Ascending aorta (tissue), 2 donors: ENCODE results near the gene ZNF831. TPM values are rescaled to one million over a fixed set of nuclear protein-coding genes. Genes with fewer than 3 reads are reported as not detected.

Experiments used
- DNase-seq, 2 donors: peaks; one replicate each; pipeline ENCODE4 v3.0.0-alpha.2; 2019; ENCODE audit warnings: low spot score in 2 of 2
- H3K27ac ChIP-seq, 2 donors: fragments of 200-600 bp; sonication (generic); one replicate each; pipeline ENCODE4 v1.5.1; 2016 to 2017; ENCODE audit warnings: mild to moderate bottlenecking in 1 of 2
- H3K27me3 ChIP-seq: fragments of 200-600 bp; sonication (generic); one replicate; pipeline ENCODE4 v1.5.1; 2017
- H3K36me3 ChIP-seq, 2 donors: fragments of 200-600 bp; sonication (generic); one replicate each; pipeline ENCODE4 v1.5.1; 2016
- H3K4me1 ChIP-seq, 2 donors: fragments of 200-600 bp; sonication (generic); one replicate each; pipeline ENCODE4 v1.5.1; 2016 to 2017; ENCODE audit warnings: mild to moderate bottlenecking in 1 of 2
- H3K4me3 ChIP-seq, 2 donors: fragments of 200-600 bp; sonication (generic); one replicate each; pipeline ENCODE4 v1.5.1; 2016 to 2017; ENCODE audit warnings: mild to moderate bottlenecking in 1 of 2
- H3K9me3 ChIP-seq, 2 donors: fragments of 200-600 bp; sonication (generic); one replicate each; pipeline ENCODE4 v1.5.1; 2016
- intact Hi-C: fragments of 100-400 bp; cut with DNase I; formaldehyde crosslinking; loops from one replicate; pipeline ENCODE4 v1.15.1; 2023
- total RNA-seq: library from RNA; depleted of rRNA; stranded (reverse); fragments of >200 nt; gene quantifications from one replicate; pipeline ENCODE4 v1.1.0, GENCODE V29; 2016
- TF ChIP-seq, protein P1 (sequence below), 3 experiments: fragments of 200-600 bp in 2 of 3; fragments of 450-650 bp in 1 of 3; sonication (generic) in 2 of 3; IDR thresholded peaks; one replicate each; pipeline ENCODE4 v1.5.1; 2016 to 2019; ENCODE audit warnings: antibody characterized with exemption in 3 of 3, mild to moderate bottlenecking in 1 of 3, moderate library complexity in 1 of 3

The ZNF831 gene
- 0.53 TPM for total RNA-seq

DNA sequence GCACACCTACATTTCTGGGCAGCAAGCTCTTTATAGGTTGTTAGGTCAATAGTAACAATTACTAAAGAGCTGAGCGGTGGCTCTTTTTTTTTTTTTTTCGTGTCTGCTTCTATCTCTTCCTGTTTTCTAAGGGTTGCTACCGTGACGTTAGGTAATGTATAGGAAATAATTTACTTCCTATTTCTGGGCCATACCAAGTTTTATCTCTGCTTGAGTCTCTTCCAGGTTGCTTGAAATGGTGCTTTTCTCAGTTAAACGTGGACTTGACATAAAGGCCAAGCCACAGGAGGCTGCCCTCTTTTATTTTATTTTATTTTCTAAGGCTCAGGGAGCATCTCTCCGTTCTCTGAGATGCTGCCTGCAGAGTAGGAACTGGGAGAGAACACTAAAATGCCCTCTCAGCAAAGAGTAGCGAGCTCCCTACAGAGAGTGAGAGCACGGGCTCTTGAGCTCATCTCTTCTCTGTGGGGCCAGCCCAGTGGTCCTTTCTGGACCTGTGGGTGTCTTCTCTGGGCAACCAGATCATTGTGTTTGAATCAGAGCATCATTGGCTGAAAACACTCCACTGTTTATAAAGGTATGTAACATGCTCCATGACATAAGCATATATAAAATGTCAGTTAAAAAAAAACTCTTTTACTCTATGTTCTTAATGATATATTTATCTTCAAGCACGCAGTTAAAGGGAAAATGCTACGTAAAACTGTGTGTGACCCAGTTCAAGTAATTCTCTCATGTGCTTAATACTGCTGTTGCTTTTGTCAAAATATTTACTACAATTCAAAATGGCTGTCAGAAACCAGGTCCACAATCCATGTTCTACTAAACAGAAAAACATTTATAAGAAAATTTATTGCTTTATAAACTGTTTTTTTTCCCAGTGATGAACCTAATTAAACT is at the start of gene ZNF831:
TSS of gene ZNF831 (plus strand) at position 191 of the 900 bp plus-strand sequence. CDS start 27,199 bp downstream, outside the sequence.
- DNase-seq: no peak
- no peaks in the 10 kb centered on the region for H3K36me3 ChIP-seq
- no peaks in the 10 kb centered on the region for H3K9me3 ChIP-seq
- TF ChIP-seq, protein P1, sequence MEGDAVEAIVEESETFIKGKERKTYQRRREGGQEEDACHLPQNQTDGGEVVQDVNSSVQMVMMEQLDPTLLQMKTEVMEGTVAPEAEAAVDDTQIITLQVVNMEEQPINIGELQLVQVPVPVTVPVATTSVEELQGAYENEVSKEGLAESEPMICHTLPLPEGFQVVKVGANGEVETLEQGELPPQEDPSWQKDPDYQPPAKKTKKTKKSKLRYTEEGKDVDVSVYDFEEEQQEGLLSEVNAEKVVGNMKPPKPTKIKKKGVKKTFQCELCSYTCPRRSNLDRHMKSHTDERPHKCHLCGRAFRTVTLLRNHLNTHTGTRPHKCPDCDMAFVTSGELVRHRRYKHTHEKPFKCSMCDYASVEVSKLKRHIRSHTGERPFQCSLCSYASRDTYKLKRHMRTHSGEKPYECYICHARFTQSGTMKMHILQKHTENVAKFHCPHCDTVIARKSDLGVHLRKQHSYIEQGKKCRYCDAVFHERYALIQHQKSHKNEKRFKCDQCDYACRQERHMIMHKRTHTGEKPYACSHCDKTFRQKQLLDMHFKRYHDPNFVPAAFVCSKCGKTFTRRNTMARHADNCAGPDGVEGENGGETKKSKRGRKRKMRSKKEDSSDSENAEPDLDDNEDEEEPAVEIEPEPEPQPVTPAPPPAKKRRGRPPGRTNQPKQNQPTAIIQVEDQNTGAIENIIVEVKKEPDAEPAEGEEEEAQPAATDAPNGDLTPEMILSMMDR (IDR thresholded peaks at IDR 0.05): no peak
- no peaks in the 10 kb centered on the region for H3K4me1 ChIP-seq
- peak within 1 kb of the TSS in 1 of 2 donors; percentile 3 for H3K4me3 ChIP-seq
- intact Hi-C loops: no loop called here
- H3K27ac ChIP-seq: no peak within 1 kb of the TSS
- no peaks in the 10 kb centered on the region for H3K27me3 ChIP-seq

DNA sequence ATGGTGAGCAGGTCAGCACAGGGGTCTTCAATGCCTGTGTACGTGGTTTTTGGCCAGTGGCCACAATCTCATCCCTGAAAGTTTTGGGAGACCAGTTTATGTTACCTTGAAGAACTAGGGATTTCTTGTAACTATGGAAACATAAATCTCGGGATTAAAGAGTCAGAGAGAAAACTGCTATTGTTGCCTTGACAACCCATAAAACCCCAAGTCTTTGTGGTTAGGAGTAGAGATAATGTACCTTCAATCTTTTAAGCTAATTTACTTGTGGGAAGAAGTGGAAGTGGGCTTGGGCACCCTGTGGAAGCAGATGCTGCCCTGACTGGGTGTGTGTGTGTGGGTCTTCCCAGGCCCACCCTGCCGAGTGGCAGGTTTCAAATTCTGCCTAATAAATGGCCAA is 46.1 kb upstream of the ZNF831 start:
- Histone ChIP-seq H3K4me3 (no peak overlapping the region), H3K27me3 (no peaks in the 10 kb centered on the region), H3K36me3 (no peaks in the 10 kb centered on the region), H3K9me3 (peaks cover 0 to 4% of the 10 kb centered on the region in 2 donors), H3K27ac (no peak overlapping the region), H3K4me1 (no peaks in the 10 kb centered on the region)
- DNase-seq: no peak
- TF ChIP-seq, protein P1 (IDR thresholded peaks at IDR 0.05): no peak
- intact Hi-C loops: no loop called here

DNA sequence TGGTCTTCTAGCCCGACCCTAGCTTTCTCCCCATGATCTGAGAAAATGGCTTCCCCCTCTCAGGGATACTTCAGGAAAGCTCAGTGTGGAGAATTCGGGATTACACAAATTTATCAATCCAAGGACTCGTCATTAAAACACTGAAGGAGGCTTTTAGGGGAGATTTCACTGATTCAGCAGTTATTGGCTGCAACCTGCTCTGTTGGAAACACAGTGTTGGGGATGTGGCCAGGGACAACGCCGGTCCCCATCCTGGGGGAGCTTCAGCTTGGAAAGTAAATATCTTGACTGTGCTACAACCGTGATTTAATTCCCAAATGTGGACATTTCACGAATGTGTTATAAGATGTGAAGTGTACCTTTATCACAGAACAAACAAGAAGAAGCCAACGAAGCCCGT is 44.8 kb upstream of the ZNF831 start:
- TF ChIP-seq, protein P1 (IDR thresholded peaks at IDR 0.05): no peak
- Histone ChIP-seq H3K9me3 (peaks cover 0 to 4% of the 10 kb centered on the region in 2 donors), H3K27ac (no peak overlapping the region), H3K4me1 (no peaks in the 10 kb centered on the region), H3K4me3 (no peak overlapping the region), H3K27me3 (no peaks in the 10 kb centered on the region), H3K36me3 (no peaks in the 10 kb centered on the region)
- no peak for DNase-seq
- intact Hi-C loops: no loop called here

DNA sequence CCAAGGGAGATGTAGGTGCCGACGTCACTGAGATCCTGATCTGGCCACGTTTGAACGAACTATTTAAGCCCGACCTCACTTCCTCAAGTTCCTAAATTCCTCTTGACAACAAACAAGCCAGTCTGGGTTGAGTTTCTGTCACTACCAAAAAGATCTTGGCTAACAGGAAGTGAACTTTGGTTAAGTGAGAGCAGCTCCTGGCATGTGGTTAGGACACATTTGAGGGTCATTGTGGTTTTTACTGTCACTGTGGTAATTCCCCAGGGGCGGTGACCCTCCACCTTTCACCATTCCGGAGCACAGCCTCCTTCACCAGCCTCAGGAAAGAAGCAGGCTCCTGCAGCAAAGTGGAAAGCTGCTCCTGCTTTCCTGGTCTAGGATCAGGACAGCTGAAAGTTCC is 43.1 kb upstream of the ZNF831 start:
- no peaks in the 10 kb centered on the region for H3K4me1 ChIP-seq
- TF ChIP-seq, protein P1 (IDR thresholded peaks at IDR 0.05): no peak
- DNase-seq: peak in 1 of 2 donors; percentile 60
- intact Hi-C loops: no loop called here
- H3K36me3 ChIP-seq: no peaks in the 10 kb centered on the region
- no peaks in the 10 kb centered on the region for H3K27me3 ChIP-seq
- H3K9me3 ChIP-seq: peaks cover 0 to 4% of the 10 kb centered on the region in 2 donors
- H3K4me3 ChIP-seq: no peak overlapping the region
- H3K27ac ChIP-seq: no peak overlapping the region

DNA sequence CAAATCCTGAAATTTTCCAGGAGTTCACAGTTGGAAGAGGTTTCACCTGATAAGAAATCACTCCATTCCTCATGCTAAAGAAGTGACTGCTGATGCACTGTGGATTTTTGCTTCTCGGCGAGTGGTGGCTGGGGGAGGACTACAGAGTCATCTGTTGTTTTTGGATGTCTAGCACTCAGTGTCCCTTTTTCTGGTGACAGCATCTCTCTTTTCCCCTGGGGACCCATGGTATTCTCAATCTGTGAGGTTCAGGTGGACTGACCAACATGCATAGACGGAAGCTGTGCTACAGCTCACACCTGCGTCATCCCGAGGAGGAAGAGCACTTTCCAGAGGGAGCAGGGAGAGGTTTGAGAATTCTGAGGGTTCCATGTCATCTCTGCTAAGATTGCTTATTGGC is 42.7 kb upstream of the ZNF831 start:
- no peaks in the 10 kb centered on the region for H3K27me3 ChIP-seq
- intact Hi-C loops: no loop called here
- no peak overlapping the region for H3K27ac ChIP-seq
- peaks cover 0 to 4% of the 10 kb centered on the region in 2 donors for H3K9me3 ChIP-seq
- DNase-seq: peak in 1 of 2 donors; percentile 11
- no peak overlapping the region for H3K4me3 ChIP-seq
- TF ChIP-seq, protein P1 (IDR thresholded peaks at IDR 0.05): no peak
- H3K36me3 ChIP-seq: no peaks in the 10 kb centered on the region
- H3K4me1 ChIP-seq: no peaks in the 10 kb centered on the region
